HCT116 (cell line): ENCODE measurements around the gene CMBL. TPM values are rescaled to one million over a fixed set of nuclear protein-coding genes. Genes with fewer than 3 reads are reported as not detected.

Experiments
- ATAC-seq: fragments of 200-7000 bp; cut with Tn5 transposase; 2 replicates; pipeline ENCODE4 v1.9.1; 2020; ENCODE audit warnings: mild to moderate bottlenecking, moderate library complexity
- BruUV-seq: library from RNA; stranded (reverse); fragments of 400-500 nt; replicated peaks from 2 replicates; lab custom pipeline; 2021; lab: Mats Ljungman, UMichigan
- CTCF ChIA-PET: fragments of 300-600 bp; sonication (Branson Sonifier 250); formaldehyde crosslinking; loops from one replicate; lab custom pipeline; 2021; ENCODE audit warnings: antibody characterized with exemption; lab: Charles Lee
- POLR2A ChIA-PET: fragments of 300-600, 350-600 bp; sonication (Branson Sonifier 250); formaldehyde crosslinking; loops from one replicate; lab custom pipeline; 2021; ENCODE audit warnings: antibody characterized with exemption; lab: Charles Lee
- RAD21 ChIA-PET, 2 experiments: fragments of 300-600 bp; sonication (Branson Sonifier 250); formaldehyde crosslinking; loops; one replicate each; lab custom pipeline; 2023; ENCODE audit warnings: low total read pairs in 2 of 2; ENCODE audit not compliant: uncharacterized antibody in 2 of 2, unreplicated experiment in 2 of 2, low non-redundant PET in 1 of 2; lab: Charles Lee
- DNase-seq: peaks from one replicate; pipeline ENCODE4 v3.0.0-alpha.2; 2010; ENCODE audit warnings: low read depth, low spot score
- H2AFZ ChIP-seq: fragments of 200-600 bp; shearing (Covaris generic), sonication (generic); 2 replicates; pipeline ENCODE4 v1.6.1; 2017; ENCODE audit warnings: low read depth, mixed run types, mixed read lengths, antibody characterized with exemption, low read length; ENCODE audit not compliant: poor library complexity, severe bottlenecking
- H3K27ac ChIP-seq: 2 replicates; pipeline ENCODE4 v1.5.1; 2012; ENCODE audit warnings: low read depth, low read length
- H3K27me3 ChIP-seq: fragments of 200-600 bp; sonication (generic); 2 replicates; pipeline ENCODE4 v1.6.1; 2016; ENCODE audit warnings: mixed run types, low read length, mixed read lengths; ENCODE audit not compliant: insufficient read depth
- H3K36me3 ChIP-seq, 2 experiments: fragments of 200-500 bp in 1 of 2; fragments of 200-600 bp in 1 of 2; sonication (Bioruptor generic) in 1 of 2; sonication (generic) in 1 of 2; 2 replicates each; pipeline versions ENCODE4 v1.5.1 to v1.6.1; 2014 to 2016; ENCODE audit warnings: low read length in 2 of 2, inconsistent platforms in 1 of 2, mixed read lengths in 1 of 2, mixed run types in 1 of 2; ENCODE audit not compliant: insufficient read depth in 2 of 2, control insufficient read depth in 1 of 2
- H3K4me1 ChIP-seq, 2 experiments: fragments of 200-600 bp in 1 of 2; sonication (generic) in 1 of 2; 2 replicates each; pipeline versions ENCODE4 v1.5.1 to v1.6.1; 2012 to 2017; ENCODE audit warnings: low read length in 2 of 2, inconsistent platforms in 1 of 2, mild to moderate bottlenecking in 1 of 2, mixed read lengths in 1 of 2, mixed run types in 1 of 2, moderate library complexity in 1 of 2; ENCODE audit not compliant: insufficient read depth in 2 of 2, control insufficient read depth in 1 of 2
- H3K4me2 ChIP-seq: fragments of 200-600 bp; sonication (generic); 2 replicates; pipeline ENCODE4 v1.6.1; 2017; ENCODE audit warnings: mixed run types, low read length, mixed read lengths
- H3K4me3 ChIP-seq, 2 experiments: fragments of 200-600 bp in 1 of 2; sonication (generic) in 1 of 2; replicated peaks in 1 of 2; 2 replicates each; pipeline ENCODE4 v1.5.1; 2011 to 2016; ENCODE audit warnings: low read length in 2 of 2, control low read depth in 1 of 2, low read depth in 1 of 2, mild to moderate bottlenecking in 1 of 2, mixed read lengths in 1 of 2, mixed run types in 1 of 2
- H3K79me2 ChIP-seq: fragments of 200-600 bp; sonication (generic); 2 replicates; pipeline ENCODE4 v1.6.1; 2017; ENCODE audit warnings: mild to moderate bottlenecking, mixed run types, low read length, moderate library complexity, mixed read lengths; ENCODE audit not compliant: insufficient read depth
- H3K9ac ChIP-seq: fragments of 200-600 bp; sonication (generic); 2 replicates; pipeline ENCODE4 v1.6.1; 2016; ENCODE audit warnings: low read length, mixed read lengths
- H3K9me2 ChIP-seq: fragments of 200-600 bp; sonication (generic), shearing (Covaris generic); 2 replicates; pipeline ENCODE4 v1.6.1; 2017; ENCODE audit warnings: mixed run types, mild to moderate bottlenecking, moderate library complexity; ENCODE audit not compliant: insufficient read depth
- H3K9me3 ChIP-seq, 2 experiments: fragments of 200-500 bp in 1 of 2; fragments of 200-600 bp in 1 of 2; sonication (Bioruptor generic) in 1 of 2; sonication (generic) in 1 of 2; 2 replicates each; pipeline ENCODE4 v1.6.1; 2014 to 2017; ENCODE audit warnings: low read length in 2 of 2, mixed read lengths in 2 of 2, inconsistent platforms in 1 of 2, low read depth in 1 of 2, mild to moderate bottlenecking in 1 of 2, mixed run types in 1 of 2, moderate library complexity in 1 of 2; ENCODE audit not compliant: control insufficient read depth in 1 of 2, insufficient read depth in 1 of 2
- H4K20me1 ChIP-seq: fragments of 200-600 bp; sonication (generic), shearing (Covaris generic); 2 replicates; pipeline ENCODE4 v1.6.1; 2017; ENCODE audit warnings: mixed run types, mild to moderate bottlenecking, moderate library complexity; ENCODE audit not compliant: insufficient read depth
- CBX3 ChIP-seq: IDR thresholded peaks from 2 replicates; pipeline ENCODE4 v1.6.1; 2012; ENCODE audit warnings: low read depth
- EZH2phosphoT487 ChIP-seq: fragments of 200-600 bp; IDR thresholded peaks from 2 replicates; pipeline ENCODE4 v1.6.1; 2018; ENCODE audit warnings: antibody characterized with exemption, borderline replicate concordance
- RAD21 ChIP-seq: IDR thresholded peaks from 2 replicates; pipeline ENCODE4 v1.6.1; 2012; ENCODE audit warnings: low read depth, mild to moderate bottlenecking
- SIN3A ChIP-seq: IDR thresholded peaks from 2 replicates; pipeline ENCODE4 v1.6.1; 2012; ENCODE audit warnings: low read depth
- TCF7L2 ChIP-seq: IDR thresholded peaks from 2 replicates; pipeline ENCODE4 v1.7.0; 2011; ENCODE audit warnings: borderline replicate concordance, inconsistent platforms; ENCODE audit not compliant: insufficient read depth, insufficient read length; ENCODE audit errors: extremely low read depth
- intact Hi-C: fragments of 100-400 bp; cut with micrococcal nuclease; formaldehyde crosslinking; loops from 2 replicates; pipeline ENCODE4 v1.10.0; 2022
- total RNA-seq: library from RNA; stranded (reverse); gene quantifications from one replicate; pipeline ENCODE4 v1.2.1, GENCODE V29; 2021; ENCODE audit not compliant: unreplicated experiment
- TF ChIP-seq, protein P1 (sequence below): IDR thresholded peaks from 2 replicates; pipeline ENCODE4 v1.6.1; 2011; ENCODE audit warnings: mild to moderate bottlenecking, low read length, moderate library complexity; ENCODE audit not compliant: insufficient replicate concordance; ENCODE audit errors: extremely low read depth
- TF ChIP-seq, protein P2 (sequence below): IDR thresholded peaks from 2 replicates; pipeline ENCODE4 v1.6.1; 2012
- TF ChIP-seq, protein P3 (sequence below): IDR thresholded peaks from 2 replicates; pipeline ENCODE4 v1.6.1; 2012

Gene CMBL
- total RNA-seq, 1 experiment from 2014 or later = 51.0 TPM

DNA sequence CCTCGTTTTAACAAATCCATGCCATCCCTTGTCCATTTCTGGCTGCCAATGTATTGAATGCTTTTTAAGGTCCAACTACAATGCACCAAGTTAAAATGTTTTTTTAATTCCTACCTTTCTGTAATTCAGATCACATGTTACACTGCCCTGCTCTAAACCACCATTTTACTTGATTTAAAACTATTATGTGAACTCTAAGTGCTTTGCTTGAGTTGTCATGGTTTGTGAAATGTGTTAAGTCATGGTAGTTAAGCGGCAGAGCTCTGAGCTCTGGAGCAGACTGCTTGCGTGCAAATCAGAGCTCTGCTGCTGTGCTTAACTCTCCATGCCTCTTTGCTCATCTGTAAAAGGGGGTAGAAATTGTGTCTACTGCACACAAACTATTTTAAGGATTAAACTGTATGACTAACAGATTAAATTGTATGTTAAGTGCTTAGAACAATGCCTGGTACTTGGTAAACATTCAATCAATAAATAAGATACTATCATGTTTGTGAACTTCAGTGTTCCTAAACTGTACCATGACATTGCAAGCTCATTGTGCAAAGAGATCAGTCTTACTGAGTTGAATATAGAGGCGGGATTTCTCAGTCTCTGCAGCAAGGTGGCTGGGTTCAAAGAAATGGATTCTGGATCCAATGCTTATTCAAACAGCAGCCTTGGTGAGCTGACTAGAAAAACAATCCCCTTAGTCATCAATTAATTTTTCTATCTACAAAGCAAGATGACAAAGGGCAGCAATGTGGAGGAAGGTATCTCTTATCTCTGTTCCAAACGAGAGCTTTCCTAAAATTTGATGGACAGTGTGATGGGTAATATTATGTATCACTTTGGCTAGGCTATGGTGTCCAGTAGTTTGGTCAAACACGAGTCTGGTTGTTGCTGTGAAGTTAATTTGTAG is 16.1 kb upstream of the CMBL start:
- no peaks in the 10 kb centered on the region for H3K9me2 ChIP-seq
- CTCF ChIA-PET = no interaction called here
- no peak overlapping the region for H2AFZ ChIP-seq
- peaks cover 0 to 6% of the 10 kb centered on the region in 2 experiments; a peak in 1 of 4 replicates for H3K4me1 ChIP-seq
- RAD21 ChIA-PET = no interaction called here
- DNase-seq (no peak), ATAC-seq (no peak)
- intact Hi-C loops = no loop called here
- no peaks in the 10 kb centered on the region for H3K27me3 ChIP-seq
- no peak for TF ChIP-seq EZH2phosphoT487
- no peak for TF ChIP-seq RAD21
- TF ChIP-seq, protein P1, sequence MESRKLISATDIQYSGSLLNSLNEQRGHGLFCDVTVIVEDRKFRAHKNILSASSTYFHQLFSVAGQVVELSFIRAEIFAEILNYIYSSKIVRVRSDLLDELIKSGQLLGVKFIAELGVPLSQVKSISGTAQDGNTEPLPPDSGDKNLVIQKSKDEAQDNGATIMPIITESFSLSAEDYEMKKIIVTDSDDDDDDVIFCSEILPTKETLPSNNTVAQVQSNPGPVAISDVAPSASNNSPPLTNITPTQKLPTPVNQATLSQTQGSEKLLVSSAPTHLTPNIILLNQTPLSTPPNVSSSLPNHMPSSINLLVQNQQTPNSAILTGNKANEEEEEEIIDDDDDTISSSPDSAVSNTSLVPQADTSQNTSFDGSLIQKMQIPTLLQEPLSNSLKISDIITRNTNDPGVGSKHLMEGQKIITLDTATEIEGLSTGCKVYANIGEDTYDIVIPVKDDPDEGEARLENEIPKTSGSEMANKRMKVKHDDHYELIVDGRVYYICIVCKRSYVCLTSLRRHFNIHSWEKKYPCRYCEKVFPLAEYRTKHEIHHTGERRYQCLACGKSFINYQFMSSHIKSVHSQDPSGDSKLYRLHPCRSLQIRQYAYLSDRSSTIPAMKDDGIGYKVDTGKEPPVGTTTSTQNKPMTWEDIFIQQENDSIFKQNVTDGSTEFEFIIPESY = no peak
- TF ChIP-seq, protein P2, sequence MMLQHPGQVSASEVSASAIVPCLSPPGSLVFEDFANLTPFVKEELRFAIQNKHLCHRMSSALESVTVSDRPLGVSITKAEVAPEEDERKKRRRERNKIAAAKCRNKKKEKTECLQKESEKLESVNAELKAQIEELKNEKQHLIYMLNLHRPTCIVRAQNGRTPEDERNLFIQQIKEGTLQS = no peak
- TF ChIP-seq, protein P3, sequence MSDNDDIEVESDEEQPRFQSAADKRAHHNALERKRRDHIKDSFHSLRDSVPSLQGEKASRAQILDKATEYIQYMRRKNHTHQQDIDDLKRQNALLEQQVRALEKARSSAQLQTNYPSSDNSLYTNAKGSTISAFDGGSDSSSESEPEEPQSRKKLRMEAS = no peak
- TF ChIP-seq TCF7L2 = no peak
- TF ChIP-seq SIN3A = no peak
- no peak for TF ChIP-seq CBX3
- H3K36me3 ChIP-seq = no peaks in the 10 kb centered on the region
- POLR2A ChIA-PET = no interaction called here
- no peaks in the 10 kb centered on the region for H3K9me3 ChIP-seq
- no peaks in the 10 kb centered on the region for H3K79me2 ChIP-seq
- no peak overlapping the region for H3K4me3 ChIP-seq
- no peak overlapping the region for H3K4me2 ChIP-seq
- no peak overlapping the region for H3K27ac ChIP-seq
- no peak overlapping the region for H3K9ac ChIP-seq
- H4K20me1 ChIP-seq = no peaks in the 10 kb centered on the region
- no TSS peak for BruUV-seq
